Suprapubic skin (tissue), 4 donors: ENCODE results near the gene DAB1.

Experiments used
- CTCF ChIP-seq, 2 donors: fragments of 200-600 bp in 1 of 2; fragments of 450-650 bp in 1 of 2; sonication (generic) in 1 of 2; IDR thresholded peaks; one replicate each; pipeline ENCODE4 v1.5.1; 2016 to 2019; ENCODE audit warnings: antibody characterized with exemption in 2 of 2, mild to moderate bottlenecking in 1 of 2, moderate library complexity in 1 of 2
- EP300 ChIP-seq: sonication (generic); formaldehyde crosslinking; IDR thresholded peaks from one replicate; pipeline ENCODE4 v1.6.1; 2017; ENCODE audit warnings: antibody characterized with exemption
- POLR2A ChIP-seq, 2 donors: fragments of 450-650 bp; IDR thresholded peaks; one replicate each; pipeline ENCODE4 v1.6.1; 2017; ENCODE audit warnings: antibody characterized with exemption in 2 of 2, mild to moderate bottlenecking in 2 of 2, moderate library complexity in 2 of 2
- POLR2AphosphoS5 ChIP-seq, 3 donors: sonication (generic); formaldehyde crosslinking; IDR thresholded peaks; one replicate each; pipeline ENCODE4 v1.6.1; 2017; ENCODE audit warnings: antibody characterized with exemption in 3 of 3

GRCh38 chr1:57350610-57351009, 73.2 kb downstream of the DAB1 start:
- no peak for TF ChIP-seq CTCF (IDR thresholded peaks at IDR 0.05)
- TF ChIP-seq POLR2A (IDR thresholded peaks at IDR 0.05), result no peak
- TF ChIP-seq POLR2AphosphoS5 (IDR thresholded peaks at IDR 0.05), result no peak
- no peak for TF ChIP-seq EP300
